HEK293T (cell line): ENCODE results near the gene PRCD.

Experiments used
- CTCF ChIA-PET: fragments of 350-600 bp; formaldehyde crosslinking; extraction: SDS; loops from one replicate; lab custom pipeline; 2021; ENCODE audit warnings: antibody characterized with exemption, inconsistent platforms; lab: Yijun Ruan, JAX
- POLR2A ChIA-PET: fragments of 350-600 bp; formaldehyde crosslinking; extraction: SDS; loops from one replicate; lab custom pipeline; 2020; ENCODE audit warnings: antibody characterized with exemption, inconsistent platforms; lab: Yijun Ruan, JAX
- DNase-seq: peaks from one replicate; pipeline ENCODE4 v3.0.0; 2012; ENCODE audit warnings: mixed read lengths; ENCODE audit errors: extremely low spot score
- ARNT ChIP-seq: fragments of 450-650 bp; IDR thresholded peaks from 2 replicates; pipeline ENCODE4 v1.6.1; 2017; ENCODE audit warnings: mild to moderate bottlenecking
- BHLHE40 ChIP-seq: fragments of 450-650 bp; IDR thresholded peaks from 2 replicates; pipeline ENCODE4 v1.6.1; 2016; ENCODE audit warnings: mild to moderate bottlenecking, moderate library complexity, borderline replicate concordance
- CTBP1 ChIP-seq: fragments of 450-650 bp; IDR thresholded peaks from 2 replicates; pipeline ENCODE4 v1.6.1; 2016; ENCODE audit warnings: borderline replicate concordance
- ELF4 ChIP-seq: fragments of 450-650 bp; IDR thresholded peaks from 2 replicates; pipeline ENCODE4 v1.6.1; 2017; ENCODE audit warnings: antibody characterized with exemption
- FOXA1 ChIP-seq: fragments of 450-650 bp; IDR thresholded peaks from 2 replicates; pipeline ENCODE4 v1.6.1; 2016; ENCODE audit warnings: mild to moderate bottlenecking
- FOXK2 ChIP-seq: fragments of 450-650 bp; IDR thresholded peaks from 2 replicates; pipeline ENCODE4 v1.6.1; 2016; ENCODE audit warnings: mild to moderate bottlenecking
- FOXM1 ChIP-seq: fragments of 450-650 bp; IDR thresholded peaks from 2 replicates; pipeline ENCODE4 v1.6.1; 2017; ENCODE audit warnings: mild to moderate bottlenecking, borderline replicate concordance
- HDGF ChIP-seq: fragments of 450-650 bp; IDR thresholded peaks from 2 replicates; pipeline ENCODE4 v1.6.1; 2017; ENCODE audit warnings: antibody characterized with exemption, borderline replicate concordance
- L3MBTL2 ChIP-seq: fragments of 450-650 bp; conservative IDR thresholded peaks from 2 replicates; pipeline ENCODE4 v1.6.1; 2016; ENCODE audit warnings: mild to moderate bottlenecking
- LEF1 ChIP-seq: fragments of 450-650 bp; IDR thresholded peaks from 2 replicates; pipeline ENCODE4 v1.6.1; 2017; ENCODE audit warnings: mild to moderate bottlenecking, borderline replicate concordance
- NFRKB ChIP-seq: fragments of 450-650 bp; IDR thresholded peaks from 2 replicates; pipeline ENCODE4 v1.6.1; 2016; ENCODE audit warnings: mild to moderate bottlenecking, moderate library complexity
- SP1 ChIP-seq: fragments of 450-650 bp; IDR thresholded peaks from 2 replicates; pipeline ENCODE4 v1.6.1; 2017
- SUZ12 ChIP-seq: fragments of 450-650 bp; IDR thresholded peaks from 2 replicates; pipeline ENCODE4 v1.6.1; 2016; ENCODE audit warnings: mild to moderate bottlenecking
- TARDBP ChIP-seq: fragments of 450-650 bp; IDR thresholded peaks from 2 replicates; pipeline ENCODE4 v1.6.1; 2016
- ZNF384 ChIP-seq: fragments of 450-650 bp; IDR thresholded peaks from 2 replicates; pipeline ENCODE4 v1.6.1; 2016
- TF ChIP-seq, protein P1 (sequence below): fragments of 450-650 bp; IDR thresholded peaks from 2 replicates; pipeline ENCODE4 v1.6.1; 2016

PRCD gene

DNA sequence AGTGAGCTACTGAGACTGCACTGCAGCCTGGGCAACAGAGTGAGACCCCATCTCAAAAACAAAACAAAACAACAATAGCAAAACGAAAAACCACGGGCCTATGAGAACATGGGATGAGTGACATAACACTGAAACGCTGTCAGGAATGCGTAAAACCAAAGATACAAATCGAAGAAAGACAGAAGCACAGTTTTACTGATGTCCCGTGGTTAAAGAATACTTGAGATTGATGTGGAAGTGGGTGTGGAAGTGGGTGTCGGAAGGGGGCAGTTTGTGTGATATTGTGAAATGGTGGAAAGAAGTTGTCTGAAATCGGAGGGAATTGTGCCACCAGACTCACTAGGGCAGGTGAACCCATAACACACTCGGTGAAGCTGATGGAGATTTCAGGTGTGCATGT, 36.3 kb downstream of the PRCD start:
- no peak for DNase-seq
- POLR2A ChIA-PET = interaction anchor here (0.8 kb wide), 1 partner anchor 8 kb away, joined by 3 read pairs; no protein-coding TSS in a partner anchor
- CTCF ChIA-PET = interaction anchor here (0.6 kb wide), 1 partner anchor 206 kb away, joined by 9 read pairs; no protein-coding TSS in a partner anchor
- TF ChIP-seq ELF4 = no peak
- TF ChIP-seq L3MBTL2 = no peak
- no peak for TF ChIP-seq FOXK2
- TF ChIP-seq, protein P1, sequence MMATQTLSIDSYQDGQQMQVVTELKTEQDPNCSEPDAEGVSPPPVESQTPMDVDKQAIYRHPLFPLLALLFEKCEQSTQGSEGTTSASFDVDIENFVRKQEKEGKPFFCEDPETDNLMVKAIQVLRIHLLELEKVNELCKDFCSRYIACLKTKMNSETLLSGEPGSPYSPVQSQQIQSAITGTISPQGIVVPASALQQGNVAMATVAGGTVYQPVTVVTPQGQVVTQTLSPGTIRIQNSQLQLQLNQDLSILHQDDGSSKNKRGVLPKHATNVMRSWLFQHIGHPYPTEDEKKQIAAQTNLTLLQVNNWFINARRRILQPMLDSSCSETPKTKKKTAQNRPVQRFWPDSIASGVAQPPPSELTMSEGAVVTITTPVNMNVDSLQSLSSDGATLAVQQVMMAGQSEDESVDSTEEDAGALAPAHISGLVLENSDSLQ = no peak
- no peak for TF ChIP-seq BHLHE40
- TF ChIP-seq NFRKB = no peak
- TF ChIP-seq ZNF384 = no peak
- TF ChIP-seq SUZ12 = no peak
- no peak for TF ChIP-seq ARNT
- TF ChIP-seq HDGF = no peak
- TF ChIP-seq FOXM1 = no peak
- no peak for TF ChIP-seq CTBP1
- TF ChIP-seq FOXA1 = no peak

GRCh38 chr17:76577876-76578275, 38.0 kb downstream of the PRCD start:
- no peak for DNase-seq
- CTCF ChIA-PET = interaction anchor here (0.6 to 1.1 kb wide), 2 partner anchors 46 to 49 kb away, joined by 3 read pairs; no protein-coding TSS in a partner anchor
- TF ChIP-seq TARDBP (no peak), SUZ12 (no peak), FOXM1 (no peak), ARNT (no peak), NFRKB (no peak), FOXA1 (no peak), ZNF384 (no peak), L3MBTL2 (no peak), SP1 (no peak), CTBP1 (no peak), FOXK2 (no peak), LEF1 (no peak), HDGF (no peak), ELF4 (no peak), BHLHE40 (no peak)
- TF ChIP-seq, protein P1 = no peak
- POLR2A ChIA-PET = interaction anchor here (1.3 to 1.8 kb wide), 2 partner anchors 8 to 20 kb away, joined by 4 to 5 read pairs; partner anchors contain the start of gene ST6GALNAC2

GRCh38 chr17:76578376-76578775, 38.5 kb downstream of the PRCD start:
- TF ChIP-seq, protein P1 = no peak
- TF ChIP-seq SP1 (no peak), ELF4 (no peak), NFRKB (no peak), FOXM1 (no peak), ZNF384 (no peak), TARDBP (no peak), ARNT (no peak), CTBP1 (no peak), HDGF (no peak)
- POLR2A ChIA-PET = interaction anchor here (1.3 to 1.8 kb wide), 2 partner anchors 8 to 21 kb away, joined by 4 to 5 read pairs; partner anchors contain the start of gene ST6GALNAC2
- DNase-seq = no peak
- CTCF ChIA-PET = interaction anchor here (1.1 kb wide), 1 partner anchor 46 kb away, joined by 3 read pairs; no protein-coding TSS in a partner anchor

- DNase-seq = no peak
- ChIA-PET POLR2A (interaction anchor here (1.2 kb wide), 1 partner anchor 12 kb away, joined by 3 read pairs; no protein-coding TSS in a partner anchor), CTCF (interaction anchor here (0.7 to 1.2 kb wide), 2 partner anchors 22 to 46 kb away, joined by 3 to 5 read pairs; no protein-coding TSS in a partner anchor)
- no peak for TF ChIP-seq FOXK2
- TF ChIP-seq, protein P1 = no peak
- TF ChIP-seq ELF4 = no peak
- no peak for TF ChIP-seq FOXM1
- TF ChIP-seq CTBP1 = no peak
- TF ChIP-seq HDGF = no peak
- TF ChIP-seq SP1 = no peak
- no peak for TF ChIP-seq NFRKB
- TF ChIP-seq SUZ12 = no peak
- no peak for TF ChIP-seq ARNT
- no peak for TF ChIP-seq ZNF384
- TF ChIP-seq FOXA1 = no peak
- TF ChIP-seq BHLHE40 = no peak
- no peak for TF ChIP-seq LEF1
- no peak for TF ChIP-seq L3MBTL2
- TF ChIP-seq TARDBP = no peak
Measured at GRCh38 chr17:76579281-76579680, 39.4 kb downstream of the PRCD start.

- ChIA-PET CTCF (interaction anchor here (0.7 kb wide), 1 partner anchor 59 kb away, joined by 3 read pairs; no protein-coding TSS in a partner anchor), POLR2A (interaction anchor here (1.1 kb wide), 1 partner anchor 25 kb away, joined by 3 read pairs; no protein-coding TSS in a partner anchor)
- TF ChIP-seq CTBP1 = no peak
- no peak for TF ChIP-seq ARNT
- no peak for TF ChIP-seq ELF4
- no peak for TF ChIP-seq HDGF
- TF ChIP-seq L3MBTL2 = no peak
- TF ChIP-seq, protein P1 = no peak
- DNase-seq = no peak
Measured at GRCh38 chr17:76581515-76581914, 41.7 kb downstream of the PRCD start.
